HG02610 (cell line): ENCODE results near the gene MUCL3.
"Not testable (repeated sequence)": the region's sequence is repeated elsewhere in the genome, so short reads cannot be mapped to it uniquely, and the experiment has no call there.

Experiments used
- ATAC-seq: cut with Tn5 transposase; IDR thresholded peaks from one replicate; pipeline ENCODE4 v1.9.1; 2021; ENCODE audit warnings: mild to moderate bottlenecking, moderate library complexity; ENCODE audit not compliant: unreplicated experiment

The MUCL3 gene

DNA sequence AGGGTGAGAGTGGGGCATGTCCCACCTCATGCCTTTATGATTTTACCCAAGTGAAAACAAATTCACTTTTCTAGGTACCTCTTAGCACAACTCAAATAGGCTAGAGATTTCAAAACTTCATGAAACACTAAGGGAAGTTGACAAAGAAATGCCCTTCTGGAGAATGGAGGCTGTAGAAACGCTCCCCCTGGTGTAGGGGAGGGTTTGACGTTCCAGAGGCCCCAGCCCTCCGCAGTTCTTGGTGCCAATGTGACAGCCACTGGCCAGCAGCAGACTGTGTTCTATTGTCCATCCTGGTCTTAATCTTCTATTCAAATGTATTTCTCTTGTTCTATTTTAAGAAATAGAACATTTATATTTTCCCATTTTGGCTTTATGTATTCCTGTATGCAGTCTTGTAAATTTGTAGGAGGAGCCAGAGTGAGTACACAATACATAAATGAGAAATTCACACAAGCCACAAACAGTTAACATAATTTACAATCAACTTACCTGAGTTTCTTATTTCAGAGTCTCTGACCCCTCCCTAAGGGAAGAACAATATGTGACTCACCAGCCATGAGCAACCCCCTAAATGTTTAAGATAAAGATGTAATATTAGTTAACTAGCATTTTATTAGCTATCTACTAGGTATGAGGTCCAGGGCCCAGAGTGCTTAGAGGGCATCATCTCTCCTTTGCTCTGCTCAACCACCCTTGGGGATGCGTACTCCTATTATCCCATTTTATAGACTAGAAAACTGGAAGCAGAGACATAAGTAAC, 33.9 kb downstream of the MUCL3 start:
- no peak for ATAC-seq

DNA sequence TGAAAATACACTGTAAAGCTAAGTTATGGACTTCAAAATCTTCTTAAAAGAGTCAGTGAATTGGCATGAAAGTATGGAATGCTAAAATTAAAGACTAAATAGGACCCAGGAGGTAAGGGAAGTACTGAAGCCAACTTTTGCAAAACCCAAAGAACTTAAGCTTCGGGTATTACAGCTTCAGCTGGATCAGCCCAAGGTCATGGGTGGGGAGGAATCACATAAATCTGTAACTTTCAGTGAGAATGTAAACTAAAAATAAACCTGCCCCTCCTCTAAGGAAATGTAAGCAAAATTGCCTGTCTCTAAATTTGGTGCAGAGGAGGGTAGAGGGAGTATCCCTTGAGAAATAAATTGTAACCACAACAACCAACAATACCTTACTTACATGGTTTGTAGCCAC, 38.4 kb downstream of the MUCL3 start:
- ATAC-seq: no peak

DNA sequence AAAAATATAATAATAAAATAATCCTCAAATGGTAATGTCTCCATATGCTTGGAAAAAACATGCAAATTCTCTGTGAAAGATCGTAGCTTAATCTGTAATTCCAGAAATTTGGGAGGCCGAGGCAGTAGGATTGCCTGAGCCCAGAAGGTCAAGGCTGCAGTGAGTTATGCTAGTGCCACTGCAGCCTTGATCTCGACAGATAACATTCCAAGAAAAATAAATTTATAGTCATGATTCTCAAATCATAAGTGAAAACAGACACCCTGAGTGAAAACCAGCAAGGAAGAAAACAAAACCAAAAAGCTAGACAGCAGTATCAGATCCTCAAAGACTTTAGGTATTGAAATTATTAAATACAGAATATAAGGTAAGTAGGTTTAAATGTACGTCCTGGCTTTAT, 38.9 kb downstream of the MUCL3 start:
- no peak for ATAC-seq

DNA sequence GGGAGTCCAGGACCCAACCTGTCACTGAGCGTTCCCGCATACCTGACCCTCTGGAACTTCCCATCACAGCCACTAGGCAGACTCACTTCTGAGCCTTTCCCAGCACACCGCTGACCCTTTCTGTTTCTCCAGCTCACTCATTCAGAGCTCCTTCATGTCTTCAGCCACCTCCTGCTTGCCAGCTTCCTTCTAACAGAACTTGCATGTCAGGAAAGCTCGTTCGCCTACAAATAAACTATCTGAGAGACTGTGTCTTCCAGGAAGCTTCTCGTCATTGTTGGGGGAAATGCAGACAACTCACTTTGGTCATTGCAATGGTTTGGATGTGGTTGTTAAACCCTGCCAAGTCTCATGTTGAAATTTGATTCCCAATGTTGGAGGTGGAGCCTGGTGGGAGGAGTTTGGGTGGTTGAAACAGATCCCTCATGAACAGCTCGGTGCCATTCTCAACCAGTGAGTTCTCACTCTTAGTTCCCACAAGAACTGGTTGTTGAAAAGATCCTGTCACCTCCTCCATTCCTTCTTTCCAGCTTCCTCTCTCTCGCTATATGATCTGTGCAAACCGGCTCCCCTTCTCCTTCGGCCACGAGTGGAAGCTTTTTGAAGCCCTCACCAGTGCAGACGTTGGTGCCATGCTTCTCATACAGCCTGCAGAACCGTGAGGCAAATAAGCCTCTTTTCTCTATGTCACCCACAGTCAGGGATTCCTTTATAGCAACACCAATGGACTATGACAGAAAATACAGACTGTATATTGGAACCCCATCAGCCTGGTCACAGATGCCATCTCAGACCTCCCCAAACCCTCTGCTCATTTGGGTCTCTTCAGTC, 41.4 kb downstream of the MUCL3 start:
- ATAC-seq: no peak

DNA sequence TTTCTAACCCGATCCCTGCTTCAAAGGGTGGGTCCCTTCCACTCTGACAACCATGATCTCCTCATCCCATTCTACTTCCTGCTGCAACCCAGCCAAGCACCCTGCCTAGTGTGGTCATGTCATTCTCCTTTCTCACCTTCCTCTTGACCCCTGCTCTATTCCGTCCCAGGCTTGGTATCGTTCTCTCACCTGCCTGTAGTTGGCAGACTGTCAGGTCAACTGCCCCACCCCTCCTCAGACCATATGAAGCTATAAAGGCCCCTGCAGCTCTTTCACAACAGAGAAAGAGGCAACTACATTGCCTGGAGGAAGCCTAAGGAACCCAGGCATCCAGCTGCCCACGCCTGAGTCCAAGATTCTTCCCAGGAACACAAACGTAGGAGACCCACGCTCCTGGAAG, 42.7 kb downstream of the MUCL3 start, which contains the start of gene MUC21:
MUC21 (plus strand) TSS at position 280 of the 400 bp plus-strand sequence. CDS start 241 bp downstream, outside the sequence.
- no peak for ATAC-seq

DNA sequence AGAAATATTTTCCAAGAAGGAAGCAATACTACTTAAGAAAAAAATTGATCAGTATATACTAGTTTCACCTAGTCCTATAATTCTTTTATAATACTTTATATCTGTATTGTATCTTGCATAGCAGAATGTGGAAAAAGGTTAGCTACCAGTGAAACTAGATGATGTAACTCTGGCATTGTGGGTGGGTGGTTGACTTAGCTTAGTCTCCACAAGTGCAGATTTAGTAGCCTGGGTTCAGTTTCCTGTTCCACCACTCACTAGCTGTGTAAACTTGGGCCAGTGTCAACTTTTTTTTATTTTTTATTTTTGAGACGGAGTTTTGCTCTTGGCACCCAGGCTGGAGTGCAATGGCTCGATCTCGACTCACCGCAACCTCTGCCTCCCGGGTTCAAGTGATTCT, 44.7 kb downstream of the MUCL3 start:
- ATAC-seq: no peak

DNA sequence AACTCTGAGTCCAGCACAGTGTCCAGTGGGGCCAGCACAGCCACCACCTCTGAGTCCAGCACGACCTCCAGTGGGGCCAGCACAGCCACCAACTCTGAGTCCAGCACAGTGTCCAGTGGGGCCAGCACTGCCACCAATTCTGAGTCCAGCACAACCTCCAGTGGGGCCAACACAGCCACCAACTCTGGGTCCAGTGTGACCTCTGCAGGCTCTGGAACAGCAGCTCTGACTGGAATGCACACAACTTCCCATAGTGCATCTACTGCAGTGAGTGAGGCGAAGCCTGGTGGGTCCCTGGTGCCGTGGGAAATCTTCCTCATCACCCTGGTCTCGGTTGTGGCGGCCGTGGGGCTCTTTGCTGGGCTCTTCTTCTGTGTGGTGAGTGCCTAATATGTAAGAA, 46.5 kb downstream of the MUCL3 start:
- no peak for ATAC-seq

DNA sequence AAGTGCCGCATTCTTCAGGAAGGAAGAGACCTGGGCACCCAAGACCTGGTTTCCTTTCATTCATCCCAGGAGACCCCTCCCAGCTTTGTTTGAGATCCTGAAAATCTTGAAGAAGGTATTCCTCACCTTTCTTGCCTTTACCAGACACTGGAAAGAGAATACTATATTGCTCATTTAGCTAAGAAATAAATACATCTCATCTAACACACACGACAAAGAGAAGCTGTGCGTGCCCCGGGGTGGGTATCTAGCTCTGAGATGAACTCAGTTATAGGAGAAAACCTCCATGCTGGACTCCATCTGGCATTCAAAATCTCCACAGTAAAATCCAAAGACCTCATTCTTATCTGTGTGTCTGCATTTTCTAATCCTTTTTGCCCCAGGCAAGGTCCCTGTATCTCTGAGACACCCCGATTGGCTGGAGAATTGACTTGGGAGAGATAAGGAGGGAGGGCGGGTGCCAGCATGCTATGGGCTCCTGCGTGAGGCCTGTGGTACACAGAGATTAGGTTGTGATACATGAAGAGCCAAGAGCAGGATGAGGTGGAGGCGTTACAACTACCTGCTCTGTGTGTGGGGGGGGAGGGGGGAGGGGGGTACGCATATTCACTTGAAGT, 47.5 kb downstream of the MUCL3 start:
- ATAC-seq: no peak

DNA sequence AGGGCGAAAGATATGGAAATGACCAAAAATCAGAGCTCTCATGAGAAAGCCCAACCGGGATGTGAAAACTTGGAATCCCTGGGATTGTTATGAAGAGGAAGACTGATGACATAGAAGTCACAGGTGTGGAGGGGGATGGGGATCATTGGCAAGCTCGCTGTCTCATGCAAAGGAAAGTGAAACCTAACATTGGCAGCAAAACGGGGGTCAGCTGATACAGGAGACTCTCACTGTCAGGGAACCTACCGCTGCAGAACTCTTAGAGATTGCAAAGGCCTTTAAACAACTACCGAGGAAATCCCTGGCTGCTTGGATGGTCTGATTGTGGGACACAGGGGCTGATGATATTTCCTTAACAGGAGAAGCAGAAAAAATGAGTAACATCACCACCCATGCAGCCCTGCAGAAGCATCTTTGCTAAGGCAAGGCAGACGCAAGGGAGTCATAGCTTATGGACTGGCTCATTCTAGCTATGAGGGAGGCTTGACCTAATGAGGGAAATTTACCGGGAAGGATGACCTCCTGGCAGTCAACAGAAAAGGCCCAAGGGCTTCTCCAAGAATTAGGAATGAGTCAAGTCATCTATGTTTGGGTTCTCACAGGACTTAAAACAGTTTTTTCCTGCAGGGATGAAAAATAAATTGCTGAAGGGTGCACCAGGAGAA, 49.8 kb downstream of the MUCL3 start:
- ATAC-seq: no peak

DNA sequence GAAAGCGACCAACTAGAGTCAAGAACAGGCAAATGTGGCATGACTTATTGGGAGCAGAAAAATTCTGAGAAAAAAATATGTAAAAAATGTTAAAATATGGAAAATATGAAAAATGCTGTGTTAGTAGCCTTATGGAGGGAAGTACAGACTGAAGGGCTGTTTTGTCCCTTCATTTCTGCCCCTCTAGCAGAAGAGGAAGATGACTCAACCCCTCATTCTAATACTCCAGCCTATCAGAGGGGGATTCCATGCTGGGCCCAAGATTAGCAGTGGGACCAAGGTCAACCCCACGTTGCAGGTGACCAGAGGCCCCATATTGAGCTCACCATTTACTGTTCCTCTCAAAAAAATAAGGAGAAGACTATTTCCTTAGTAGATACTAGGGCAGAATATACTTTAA, 51.1 kb downstream of the MUCL3 start:
- ATAC-seq: no peak

DNA sequence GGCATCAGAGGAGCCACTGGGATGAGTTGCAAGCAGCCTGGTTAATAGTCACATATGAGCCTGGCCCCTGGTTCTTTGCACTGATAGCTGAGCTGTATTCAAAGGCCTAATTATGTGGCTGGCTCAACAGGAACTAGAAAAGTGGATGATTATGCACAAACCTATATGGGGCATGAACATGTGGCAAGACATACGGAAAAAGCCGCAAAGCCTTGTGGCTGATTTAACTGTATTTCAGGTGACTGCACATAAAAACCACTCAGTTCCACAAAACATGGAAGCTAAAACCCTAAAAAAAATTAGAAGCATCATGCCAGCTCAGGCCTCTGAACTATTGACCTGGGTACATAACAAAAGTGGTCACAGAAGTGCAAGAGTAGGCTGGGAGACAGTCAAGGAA, 56.5 kb downstream of the MUCL3 start:
- no peak for ATAC-seq

DNA sequence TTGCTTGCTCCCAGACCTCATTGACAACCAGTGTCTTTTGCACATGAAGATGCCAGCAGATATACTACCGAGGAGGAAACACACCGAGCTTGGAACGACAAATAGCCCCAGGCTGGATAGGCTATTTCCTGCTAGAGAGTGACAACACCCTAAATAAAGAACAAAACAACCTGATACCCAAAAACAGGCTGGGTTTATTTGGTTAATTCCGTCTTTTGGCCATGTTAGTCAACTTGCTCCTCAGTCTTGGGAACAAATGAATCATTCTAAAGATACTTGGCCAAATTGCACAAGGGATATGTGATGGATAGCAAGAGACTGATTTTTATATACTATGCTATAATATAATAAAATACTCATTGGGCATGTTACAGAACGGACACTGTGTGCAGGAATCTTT, 58.0 kb downstream of the MUCL3 start:
- ATAC-seq: no peak

DNA sequence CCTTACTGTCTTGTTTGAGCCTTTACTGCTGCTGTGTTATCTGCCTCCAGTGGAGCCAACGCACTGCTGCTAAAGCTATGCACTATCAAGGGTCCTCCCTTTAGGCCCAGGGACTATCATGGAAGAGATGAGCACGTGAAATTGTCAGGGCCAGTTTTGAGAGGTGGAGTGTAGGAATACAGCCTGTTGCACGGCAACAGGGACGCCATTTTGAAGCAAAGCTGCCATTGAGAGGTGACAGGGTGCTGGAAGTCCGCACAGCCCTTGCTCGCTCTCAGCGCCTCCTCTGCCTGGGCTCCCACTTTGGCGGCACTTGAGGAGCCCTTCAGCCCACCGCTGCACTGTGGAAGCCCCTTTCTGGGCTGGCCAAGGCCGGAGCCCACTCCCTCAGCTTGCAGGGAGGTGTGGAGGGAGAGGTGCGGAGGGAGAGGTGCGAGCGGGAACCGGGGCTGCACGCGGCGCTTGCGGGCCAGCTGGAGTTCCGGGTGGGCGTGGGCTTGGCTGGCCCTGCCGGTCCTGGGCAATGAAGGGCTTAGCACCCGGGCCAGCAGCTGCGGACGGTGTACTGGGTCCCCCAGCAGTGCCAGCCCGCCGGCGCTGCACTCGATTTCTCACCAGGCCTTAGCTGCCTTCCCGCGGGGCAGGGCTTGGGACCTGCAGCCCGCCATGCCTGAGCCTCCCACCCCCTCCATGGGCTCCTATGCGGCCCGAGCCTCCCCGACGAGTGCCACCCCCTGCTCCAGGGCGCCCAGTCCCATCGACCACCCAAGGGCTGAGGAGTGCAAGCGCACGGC, 59.5 kb downstream of the MUCL3 start:
- ATAC-seq: not testable (repeated sequence)

DNA sequence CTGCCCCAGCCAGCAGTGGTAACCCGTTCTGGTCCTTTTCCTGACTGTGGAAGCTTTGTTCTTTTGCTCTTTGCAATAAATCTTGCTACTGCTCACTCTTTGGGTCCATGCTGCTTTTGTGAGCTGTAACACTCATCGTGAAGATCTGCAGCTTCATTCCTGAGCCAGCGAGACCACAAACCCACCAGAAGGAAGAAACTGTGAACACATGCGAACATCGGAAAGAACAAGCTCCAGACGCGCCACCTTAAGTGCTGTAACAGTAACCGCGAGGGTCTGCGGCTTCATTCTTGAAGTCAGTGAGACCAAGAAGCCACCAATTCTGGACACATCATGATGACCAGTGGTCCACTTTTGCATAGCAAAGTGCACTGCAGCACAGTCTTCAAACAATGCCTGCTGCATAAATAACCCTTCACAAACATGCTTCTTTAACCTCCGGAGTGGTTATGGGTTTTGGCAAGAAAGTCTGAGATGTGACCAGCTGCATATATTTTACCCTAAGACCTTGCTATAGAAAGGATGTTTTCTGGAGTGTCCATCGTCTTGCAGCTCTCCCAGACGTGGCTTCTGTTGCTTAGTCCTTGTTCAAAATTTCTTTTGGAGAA, 60.6 kb downstream of the MUCL3 start:
- ATAC-seq: no peak

DNA sequence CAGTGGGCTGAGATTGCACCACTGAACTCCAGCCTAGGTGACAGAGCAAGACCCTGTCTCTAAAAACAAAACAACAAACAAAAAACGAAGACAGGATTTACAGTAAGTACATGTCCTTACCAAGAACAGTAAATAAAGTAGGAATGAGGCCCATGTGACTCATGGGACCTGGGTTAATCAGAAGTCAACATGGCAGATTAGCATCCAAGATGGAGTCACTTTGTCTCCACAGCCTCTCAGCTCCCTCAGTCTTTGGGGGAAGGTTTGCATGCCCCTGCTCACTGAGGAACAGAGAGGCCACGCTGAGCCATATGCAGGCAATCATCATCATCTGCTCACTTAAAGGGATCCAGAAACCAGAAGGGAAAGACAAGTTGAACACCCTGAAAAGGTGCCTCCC, 61.7 kb downstream of the MUCL3 start:
- no peak for ATAC-seq
